ENCODE data around the gene HMCN2.

The HMCN2 gene

GRCh38 chr9:130461731-130462130 lies 196.2 kb downstream of the HMCN2 start:
- no peak for DNase-seq (ENCODE audit: low read depth in 1 of 2, low spot score in 1 of 2)
- in situ Hi-C loops (cut with HindIII; ENCODE audit: low pct_unique_long_range_greater_than_20kb, low sequenced_read_pairs), result no loop called here
- no peak for TF ChIP-seq JUND (IDR thresholded peaks at IDR 0.05; ENCODE audit: low read depth)

- in situ Hi-C loops (cut with HindIII; ENCODE audit: low pct_unique_long_range_greater_than_20kb, low sequenced_read_pairs), result no loop called here
- no peak for DNase-seq (ENCODE audit: low read depth in 1 of 2, low spot score in 1 of 2)
- TF ChIP-seq JUND (IDR thresholded peaks at IDR 0.05; ENCODE audit: low read depth), result no peak
Observed at GRCh38 chr9:130462685-130463540, 197.4 kb downstream of the HMCN2 start.

GRCh38 chr9:130463763-130464745 lies 198.5 kb downstream of the HMCN2 start:
- no peak for DNase-seq (ENCODE audit: low read depth in 1 of 2, low spot score in 1 of 2)
- no peak for TF ChIP-seq JUND (IDR thresholded peaks at IDR 0.05; ENCODE audit: low read depth)
- in situ Hi-C loops (cut with HindIII; ENCODE audit: low pct_unique_long_range_greater_than_20kb, low sequenced_read_pairs), result no loop called here

- DNase-seq (ENCODE audit: low read depth in 1 of 2, low spot score in 1 of 2), result no peak
- TF ChIP-seq JUND (IDR thresholded peaks at IDR 0.05; ENCODE audit: low read depth), result no peak
- in situ Hi-C loops (cut with HindIII; ENCODE audit: low pct_unique_long_range_greater_than_20kb, low sequenced_read_pairs), result no loop called here
Observed at GRCh38 chr9:130465383-130466096, 200.0 kb downstream of the HMCN2 start.

GRCh38 chr9:130466537-130467217 lies 201.1 kb downstream of the HMCN2 start:
- TF ChIP-seq JUND (IDR thresholded peaks at IDR 0.05; ENCODE audit: low read depth), result no peak
- in situ Hi-C loops (cut with HindIII; ENCODE audit: low pct_unique_long_range_greater_than_20kb, low sequenced_read_pairs), result no loop called here
- DNase-seq (ENCODE audit: low read depth in 1 of 2, low spot score in 1 of 2), result no peak

- in situ Hi-C loops (cut with HindIII; ENCODE audit: low pct_unique_long_range_greater_than_20kb, low sequenced_read_pairs), result no loop called here
- TF ChIP-seq JUND (IDR thresholded peaks at IDR 0.05; ENCODE audit: low read depth), result no peak
- DNase-seq (ENCODE audit: low read depth in 1 of 2, low spot score in 1 of 2), result no peak
Observed at GRCh38 chr9:130467316-130467715, 201.8 kb downstream of the HMCN2 start.

- no peak for DNase-seq (ENCODE audit: low read depth in 1 of 2, low spot score in 1 of 2)
- in situ Hi-C loops (cut with HindIII; ENCODE audit: low pct_unique_long_range_greater_than_20kb, low sequenced_read_pairs), result no loop called here
- TF ChIP-seq JUND (IDR thresholded peaks at IDR 0.05; ENCODE audit: low read depth), result no peak
Observed at GRCh38 chr9:130468566-130468965, 203.0 kb downstream of the HMCN2 start.

- no peak for DNase-seq (ENCODE audit: low read depth in 1 of 2, low spot score in 1 of 2)
- no peak for TF ChIP-seq JUND (IDR thresholded peaks at IDR 0.05; ENCODE audit: low read depth)
- in situ Hi-C loops (cut with HindIII; ENCODE audit: low pct_unique_long_range_greater_than_20kb, low sequenced_read_pairs), result no loop called here
Observed at GRCh38 chr9:130470269-130470668, 204.7 kb downstream of the HMCN2 start.

- DNase-seq (ENCODE audit: low read depth in 1 of 2, low spot score in 1 of 2), result no peak
- in situ Hi-C loops (cut with HindIII; ENCODE audit: low pct_unique_long_range_greater_than_20kb, low sequenced_read_pairs), result no loop called here
- no peak for TF ChIP-seq JUND (IDR thresholded peaks at IDR 0.05; ENCODE audit: low read depth)
Observed at GRCh38 chr9:130470950-130471349, 205.4 kb downstream of the HMCN2 start.

GRCh38 chr9:130471411-130472183 lies 206.0 kb downstream of the HMCN2 start:
- in situ Hi-C loops (cut with HindIII; ENCODE audit: low pct_unique_long_range_greater_than_20kb, low sequenced_read_pairs), result no loop called here
- no peak for DNase-seq (ENCODE audit: low read depth in 1 of 2, low spot score in 1 of 2)
- no peak for TF ChIP-seq JUND (IDR thresholded peaks at IDR 0.05; ENCODE audit: low read depth)

GRCh38 chr9:130472184-130472705 lies 206.7 kb downstream of the HMCN2 start:
- in situ Hi-C loops (cut with HindIII; ENCODE audit: low pct_unique_long_range_greater_than_20kb, low sequenced_read_pairs), result no loop called here
- no peak for DNase-seq (ENCODE audit: low read depth in 1 of 2, low spot score in 1 of 2)
- no peak for TF ChIP-seq JUND (IDR thresholded peaks at IDR 0.05; ENCODE audit: low read depth)

Data from T47D (cell line).